Caco-2 (cell line): ENCODE measurements around the gene SLC6A13. TPM values are rescaled to one million over a fixed set of nuclear protein-coding genes. Genes with fewer than 3 reads are reported as not detected.

Source experiments
- BruUV-seq: library from RNA; stranded (reverse); fragments of 400-500 nt; replicated peaks from 2 replicates; lab custom pipeline; 2021; lab: Mats Ljungman, UMichigan
- CTCF ChIA-PET: fragments of 300-600 bp; sonication (Branson Sonifier 250); formaldehyde crosslinking; loops from one replicate; lab custom pipeline; 2022; ENCODE audit warnings: antibody characterized with exemption; lab: Charles Lee
- POLR2A ChIA-PET: fragments of 300-600 bp; sonication (Branson Sonifier 250); formaldehyde crosslinking; loops from one replicate; lab custom pipeline; 2022; ENCODE audit warnings: antibody characterized with exemption; lab: Charles Lee
- DNase-seq, 2 experiments: peaks; one replicate each; pipeline versions ENCODE4 v3.0.0 to v3.0.0-alpha.2; 2020 to 2022
- H3K27me3 ChIP-seq: replicated peaks from 2 replicates; pipeline ENCODE4 v1.6.0; 2011; ENCODE audit warnings: low read length; ENCODE audit not compliant: control insufficient read depth, insufficient read depth
- H3K36me3 ChIP-seq: 2 replicates; pipeline ENCODE4 v1.5.1; 2011; ENCODE audit warnings: low read length; ENCODE audit not compliant: control insufficient read depth, insufficient read depth
- H3K4me1 ChIP-seq: fragments of 250-450 bp; sonication (Bioruptor Pico); 2 replicates; pipeline ENCODE4 v1.5.1; 2020; ENCODE audit warnings: mild to moderate bottlenecking
- H3K4me3 ChIP-seq: 2 replicates; pipeline ENCODE4 v1.5.1; 2011; ENCODE audit warnings: low read depth, mild to moderate bottlenecking, control low read depth, low read length
- H3K9me3 ChIP-seq: fragments of 250-450 bp; sonication (Bioruptor Pico); 2 replicates; pipeline ENCODE4 v1.5.1; 2020; ENCODE audit warnings: mild to moderate bottlenecking, moderate library complexity
- H3K27ac Mint-ChIP-seq: one replicate; pipeline ENCODE4 v1.8.0; 2022; ENCODE audit warnings: mixed read lengths; ENCODE audit not compliant: unreplicated experiment
- H3K27me3 Mint-ChIP-seq: one replicate; pipeline ENCODE4 v1.8.0; 2022; ENCODE audit warnings: mixed read lengths; ENCODE audit not compliant: insufficient read depth, unreplicated experiment
- H3K36me3 Mint-ChIP-seq: one replicate; pipeline ENCODE4 v1.8.0; 2022; ENCODE audit warnings: mild to moderate bottlenecking, mixed read lengths; ENCODE audit not compliant: insufficient read depth, unreplicated experiment
- H3K4me1 Mint-ChIP-seq: one replicate; pipeline ENCODE4 v1.8.0; 2022; ENCODE audit warnings: low read depth, mixed read lengths; ENCODE audit not compliant: unreplicated experiment
- H3K4me3 Mint-ChIP-seq: one replicate; pipeline ENCODE4 v1.8.0; 2022; ENCODE audit warnings: mild to moderate bottlenecking, moderate library complexity, mixed read lengths; ENCODE audit not compliant: unreplicated experiment
- H3K9me3 Mint-ChIP-seq: one replicate; pipeline ENCODE4 v1.8.0; 2022; ENCODE audit warnings: mixed read lengths; ENCODE audit not compliant: unreplicated experiment
- CTCF ChIP-seq, 2 experiments: fragments of 200-600 bp in 1 of 2; IDR thresholded peaks; 1 replicate in 1 of 2; 2 replicates in 1 of 2; pipeline versions ENCODE4 v1.5.1 to v1.8.0; 2011 to 2022; ENCODE audit warnings: antibody characterized with exemption in 1 of 2, control low read depth in 1 of 2, inconsistent platforms in 1 of 2, low read depth in 1 of 2, low read length in 1 of 2, mild to moderate bottlenecking in 1 of 2, moderate library complexity in 1 of 2; ENCODE audit not compliant: insufficient read depth in 1 of 2, severe bottlenecking in 1 of 2, unreplicated experiment in 1 of 2
- intact Hi-C: fragments of 100-400 bp; cut with micrococcal nuclease; formaldehyde crosslinking; loops from one replicate; pipeline ENCODE4 v1.10.0; 2022; ENCODE audit not compliant: unreplicated experiment
- total RNA-seq: library from RNA; stranded (reverse); gene quantifications from 2 replicates; pipeline ENCODE4 v1.2.3, GENCODE V29; 2022

SLC6A13 gene
- total RNA-seq, 1 experiment from 2014 or later = 1.0 TPM

DNA sequence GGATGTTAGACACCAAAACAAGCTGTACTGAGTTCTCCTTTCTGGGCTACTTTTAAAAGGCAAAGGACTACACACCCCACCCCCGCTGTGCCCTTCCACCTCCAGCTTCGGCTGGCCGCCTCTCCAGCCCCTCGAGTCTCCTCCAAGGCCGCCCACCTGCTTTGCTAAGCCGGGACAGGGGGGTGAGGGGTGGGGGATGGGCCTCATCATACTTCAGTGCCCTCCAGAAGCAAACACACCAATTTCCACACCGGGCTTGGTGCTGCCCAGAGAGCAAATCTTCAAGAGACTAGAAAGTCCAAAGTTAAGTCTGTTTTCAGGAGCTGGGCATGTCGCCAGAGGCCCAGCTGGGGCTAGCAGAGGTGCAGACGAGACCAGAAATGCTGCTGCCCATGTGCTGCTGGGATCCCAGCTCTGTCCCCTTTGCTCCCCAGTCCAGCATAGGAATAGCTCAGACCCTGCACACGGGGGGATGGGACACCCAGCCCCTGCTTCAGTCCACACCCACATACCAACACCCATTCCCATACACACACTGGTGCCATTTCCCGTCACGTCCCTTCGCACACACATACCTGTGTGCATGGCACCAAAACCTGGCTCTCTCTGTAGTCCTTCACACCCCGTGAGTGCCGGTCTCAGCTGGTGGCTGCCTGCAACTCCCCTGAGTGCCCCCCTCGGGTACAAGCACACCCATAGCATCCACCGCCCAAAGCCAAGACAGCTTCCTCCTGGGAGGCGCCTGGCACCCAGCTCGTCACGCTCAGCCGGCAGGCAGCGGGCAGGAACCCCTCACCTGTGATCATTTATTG is 49.7 kb downstream of the SLC6A13 start:
- no peak overlapping the region for H3K4me3 Mint-ChIP-seq
- H3K4me1 ChIP-seq = peaks cover 25% of the 10 kb centered on the region
- H3K27me3 ChIP-seq = no peaks in the 10 kb centered on the region
- intact Hi-C loops = no loop called here
- H3K9me3 ChIP-seq = no peaks in the 10 kb centered on the region
- no peaks in the 10 kb centered on the region for H3K9me3 Mint-ChIP-seq
- CTCF ChIA-PET = interaction anchor here (0.6 to 1.1 kb wide), 2 partner anchors 20 to 73 kb away, joined by 3 read pairs; no protein-coding TSS in a partner anchor
- H3K27me3 Mint-ChIP-seq = peaks cover 2% of the 10 kb centered on the region
- DNase-seq = no peak
- H3K4me3 ChIP-seq = no peak overlapping the region
- H3K36me3 ChIP-seq = no peaks in the 10 kb centered on the region
- no peak for TF ChIP-seq CTCF (IDR thresholded peaks at IDR 0.05; ENCODE audit: insufficient read depth in 1 of 2, low read depth in 1 of 2, low read length in 1 of 2, severe bottlenecking in 1 of 2, unreplicated experiment in 1 of 2)
- POLR2A ChIA-PET = no interaction called here
- H3K4me1 Mint-ChIP-seq = peaks cover 39% of the 10 kb centered on the region
- H3K36me3 Mint-ChIP-seq = no peaks in the 10 kb centered on the region
- H3K27ac Mint-ChIP-seq = no peak overlapping the region
- BruUV-seq = no TSS peak

- peaks cover 25% of the 10 kb centered on the region for H3K4me1 ChIP-seq
- no peaks in the 10 kb centered on the region for H3K36me3 Mint-ChIP-seq
- BruUV-seq = no TSS peak
- H3K27me3 Mint-ChIP-seq = peaks cover 2% of the 10 kb centered on the region
- peaks cover 39% of the 10 kb centered on the region for H3K4me1 Mint-ChIP-seq
- no peak overlapping the region for H3K27ac Mint-ChIP-seq
- POLR2A ChIA-PET = no interaction called here
- no peak overlapping the region for H3K4me3 ChIP-seq
- no peak for TF ChIP-seq CTCF (IDR thresholded peaks at IDR 0.05; ENCODE audit: insufficient read depth in 1 of 2, low read depth in 1 of 2, low read length in 1 of 2, severe bottlenecking in 1 of 2, unreplicated experiment in 1 of 2)
- H3K27me3 ChIP-seq = no peaks in the 10 kb centered on the region
- no peaks in the 10 kb centered on the region for H3K9me3 Mint-ChIP-seq
- no peak for DNase-seq
- H3K36me3 ChIP-seq = no peaks in the 10 kb centered on the region
- intact Hi-C loops = no loop called here
- H3K4me3 Mint-ChIP-seq = no peak overlapping the region
- H3K9me3 ChIP-seq = no peaks in the 10 kb centered on the region
- CTCF ChIA-PET = interaction anchor here (1.1 kb wide), 1 partner anchor 21 kb away, joined by 3 read pairs; no protein-coding TSS in a partner anchor
Measured at GRCh38 chr12:212415-212714, 50.3 kb downstream of the SLC6A13 start.

DNA sequence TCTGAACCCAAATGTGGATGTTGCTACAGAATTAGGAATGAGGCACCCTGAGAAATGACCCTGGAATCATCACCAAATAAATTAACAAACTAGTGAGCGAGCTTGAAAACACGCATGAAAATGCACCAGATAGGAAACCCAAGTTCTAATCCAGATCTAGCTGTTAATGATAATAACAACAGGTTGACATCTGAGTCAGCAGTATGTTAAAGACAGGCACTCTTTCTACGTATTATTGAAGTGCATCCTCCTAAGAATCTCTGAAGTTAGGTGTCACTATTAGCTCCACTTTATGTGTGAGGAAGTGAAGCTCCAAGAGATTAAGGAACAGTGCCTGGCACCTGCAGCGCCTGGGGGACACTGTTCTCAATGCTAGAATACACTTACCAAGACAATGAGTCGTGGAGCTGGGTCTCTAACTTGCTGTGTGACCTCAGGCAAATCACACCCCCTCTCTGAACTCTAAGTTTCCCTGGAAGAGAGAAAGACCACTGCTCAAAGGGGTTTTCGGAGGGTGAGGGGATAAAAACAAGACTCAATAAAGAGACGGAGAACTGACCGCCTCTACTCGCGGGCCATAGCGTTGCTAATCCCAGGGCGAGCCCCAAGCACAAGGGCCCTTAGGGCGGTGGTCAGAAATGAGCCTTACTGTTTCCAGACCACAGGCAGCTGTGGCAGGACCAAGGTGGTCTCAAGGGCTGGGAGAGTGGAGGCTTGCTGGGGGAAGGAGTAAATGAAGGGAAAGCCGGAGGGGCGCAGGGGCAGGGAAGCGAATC is 50.8 kb downstream of the SLC6A13 start:
- intact Hi-C loops = no loop called here
- DNase-seq = no peak
- no peak for TF ChIP-seq CTCF (IDR thresholded peaks at IDR 0.05; ENCODE audit: insufficient read depth in 1 of 2, low read depth in 1 of 2, low read length in 1 of 2, severe bottlenecking in 1 of 2, unreplicated experiment in 1 of 2)
- Mint-ChIP-seq H3K36me3 (no peaks in the 10 kb centered on the region), H3K9me3 (no peaks in the 10 kb centered on the region), H3K27me3 (no peaks in the 10 kb centered on the region), H3K4me1 (peaks cover 39% of the 10 kb centered on the region), H3K4me3 (no peak overlapping the region), H3K27ac (no peak overlapping the region)
- Histone ChIP-seq H3K4me3 (no peak overlapping the region), H3K9me3 (no peaks in the 10 kb centered on the region), H3K27me3 (no peaks in the 10 kb centered on the region), H3K4me1 (peaks cover 25% of the 10 kb centered on the region), H3K36me3 (no peaks in the 10 kb centered on the region)
- BruUV-seq = no TSS peak
- CTCF ChIA-PET = no interaction called here
- POLR2A ChIA-PET = no interaction called here
